Measurements from ENCODE around the gene CCDC68.

GRCh38 chr18:54926593-54927325 lies 32.5 kb downstream of the CCDC68 start:
- TF ChIP-seq EZH2 (optimal IDR thresholded peaks at IDR 0.05; ENCODE audit: low read depth, low read length) (no peak), CTCF (IDR thresholded peaks at IDR 0.05; ENCODE audit: low read length) (no peak)

Measured in MM.1S (cell line).